LNCaP clone FGC (cell line): ENCODE data around the gene DNAAF9.

Source experiments
- DNase-seq: peaks from one replicate; pipeline ENCODE4 v3.0.0-alpha.2; 2011; ENCODE audit warnings: low read depth
- H3K4me3 ChIP-seq: 2 replicates; pipeline ENCODE4 v1.5.1; 2011; ENCODE audit warnings: mild to moderate bottlenecking, low read depth, low read length, control low read depth
- TF ChIP-seq, protein P1 (sequence below): IDR thresholded peaks from 2 replicates; pipeline ENCODE4 v1.5.1; 2012; ENCODE audit warnings: mild to moderate bottlenecking; ENCODE audit not compliant: control insufficient read depth, insufficient read depth; ENCODE audit errors: extremely low read depth

DNAAF9 gene

DNA sequence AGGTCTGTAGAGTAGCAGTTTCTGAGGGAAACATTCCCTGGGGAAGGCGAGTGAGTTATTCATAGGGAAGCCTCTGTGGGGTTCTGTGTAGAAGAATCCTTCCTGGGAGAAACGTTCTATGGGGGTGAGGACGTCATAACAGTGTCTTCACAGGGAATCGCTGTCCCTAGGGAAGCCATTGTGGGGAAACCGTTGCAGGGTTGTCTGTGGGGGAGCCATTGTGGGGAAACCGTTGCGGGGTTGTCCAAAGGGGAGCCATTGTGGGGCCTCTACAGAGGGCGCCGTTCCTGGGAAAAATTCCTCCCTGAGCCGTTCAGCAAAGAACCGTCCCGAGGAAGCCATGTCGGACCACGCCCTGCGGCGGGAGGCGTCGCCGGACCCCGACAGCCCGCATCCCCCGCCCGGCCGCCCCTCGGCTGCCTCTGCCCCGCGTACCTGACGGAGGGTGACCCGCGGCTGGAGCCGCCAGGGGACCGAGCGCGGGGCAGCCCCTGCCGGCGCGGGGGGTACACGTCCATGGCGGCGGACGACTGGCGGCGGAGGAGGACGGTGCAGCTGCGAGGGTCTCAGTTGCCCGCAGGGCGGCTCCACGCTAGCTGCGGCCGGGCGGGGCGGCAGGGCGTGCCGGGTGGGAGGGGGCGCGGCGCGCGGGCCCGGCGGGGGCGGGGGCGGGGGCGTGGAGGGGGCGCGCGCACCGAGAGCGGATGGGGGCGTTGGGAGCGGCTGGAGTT lies at the start of gene DNAAF9:
Gene DNAAF9 (minus strand): TSS at position 630 of the 731 bp plus-strand sequence. CDS start 112 bp downstream, at position 518.
- H3K4me3 ChIP-seq = peak within 1 kb of the TSS; percentile 75

DNA sequence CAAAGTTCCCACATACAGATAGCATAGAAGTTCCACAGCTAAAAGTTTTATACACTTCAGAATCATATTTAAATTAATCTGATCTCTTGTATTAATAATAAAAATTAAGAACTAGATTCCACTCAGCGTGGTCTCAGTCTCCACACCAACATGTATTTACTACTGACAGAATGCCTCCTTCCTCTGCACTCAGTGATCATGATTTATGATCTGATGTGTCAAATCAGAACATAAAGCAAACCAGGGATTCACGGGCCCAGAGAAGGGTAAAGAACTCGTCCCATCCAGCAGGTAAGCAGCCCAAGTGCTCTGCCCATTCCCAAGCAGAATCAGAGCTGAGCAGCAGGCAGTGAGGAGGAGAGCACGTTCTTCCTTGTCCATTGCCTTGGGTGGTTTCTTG lies 49.2 kb upstream of the DNAAF9 start:
- no peak overlapping the region for H3K4me3 ChIP-seq
- no peak for DNase-seq
- TF ChIP-seq, protein P1, sequence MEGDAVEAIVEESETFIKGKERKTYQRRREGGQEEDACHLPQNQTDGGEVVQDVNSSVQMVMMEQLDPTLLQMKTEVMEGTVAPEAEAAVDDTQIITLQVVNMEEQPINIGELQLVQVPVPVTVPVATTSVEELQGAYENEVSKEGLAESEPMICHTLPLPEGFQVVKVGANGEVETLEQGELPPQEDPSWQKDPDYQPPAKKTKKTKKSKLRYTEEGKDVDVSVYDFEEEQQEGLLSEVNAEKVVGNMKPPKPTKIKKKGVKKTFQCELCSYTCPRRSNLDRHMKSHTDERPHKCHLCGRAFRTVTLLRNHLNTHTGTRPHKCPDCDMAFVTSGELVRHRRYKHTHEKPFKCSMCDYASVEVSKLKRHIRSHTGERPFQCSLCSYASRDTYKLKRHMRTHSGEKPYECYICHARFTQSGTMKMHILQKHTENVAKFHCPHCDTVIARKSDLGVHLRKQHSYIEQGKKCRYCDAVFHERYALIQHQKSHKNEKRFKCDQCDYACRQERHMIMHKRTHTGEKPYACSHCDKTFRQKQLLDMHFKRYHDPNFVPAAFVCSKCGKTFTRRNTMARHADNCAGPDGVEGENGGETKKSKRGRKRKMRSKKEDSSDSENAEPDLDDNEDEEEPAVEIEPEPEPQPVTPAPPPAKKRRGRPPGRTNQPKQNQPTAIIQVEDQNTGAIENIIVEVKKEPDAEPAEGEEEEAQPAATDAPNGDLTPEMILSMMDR = no peak

More for the DNA sequence above, at the start of gene DNAAF9:
- DNase-seq = no peak
- TF ChIP-seq, protein P1 = peak; percentile 35

DNA sequence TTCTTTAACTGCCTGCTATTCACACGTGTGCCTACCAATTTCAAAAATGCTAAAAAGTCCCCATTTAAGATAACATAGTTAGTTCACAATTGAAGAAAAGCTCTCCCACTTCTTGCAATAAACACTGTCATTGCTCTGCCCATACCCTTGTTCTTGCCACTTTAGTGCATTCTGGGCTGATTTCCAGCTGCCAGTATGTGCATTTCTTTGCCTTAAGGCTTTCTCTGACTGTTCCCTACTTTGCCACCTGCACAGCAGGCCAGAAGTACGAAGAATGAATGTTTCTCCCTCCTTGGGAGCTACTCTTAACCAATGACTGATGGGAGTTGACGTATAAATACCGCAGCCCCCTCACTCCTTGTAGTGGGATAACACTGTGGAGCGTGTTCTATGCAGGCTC lies 47.4 kb upstream of the DNAAF9 start:
- H3K4me3 ChIP-seq = no peak overlapping the region
- TF ChIP-seq, protein P1 = no peak
- no peak for DNase-seq

DNA sequence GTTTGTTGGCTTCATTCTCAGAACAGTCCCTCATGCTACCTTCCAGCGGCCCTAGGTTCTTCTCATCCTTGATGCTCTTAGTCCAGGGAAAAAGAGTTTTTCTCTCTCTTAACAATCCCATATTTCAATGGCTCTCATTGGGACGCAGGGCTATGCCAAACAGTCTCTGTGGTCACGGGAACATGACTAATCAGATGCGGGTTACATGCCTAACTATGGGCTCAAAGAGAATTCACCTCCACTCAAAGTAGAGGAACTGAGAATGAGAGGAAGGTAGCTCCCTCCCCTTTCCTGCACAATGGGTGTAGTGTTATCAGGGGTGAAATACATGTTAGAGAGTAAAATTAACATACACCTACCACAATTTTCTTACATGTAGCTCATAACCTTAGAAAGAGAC lies 45.2 kb upstream of the DNAAF9 start:
- no peak overlapping the region for H3K4me3 ChIP-seq
- TF ChIP-seq, protein P1 = no peak
- no peak for DNase-seq

DNA sequence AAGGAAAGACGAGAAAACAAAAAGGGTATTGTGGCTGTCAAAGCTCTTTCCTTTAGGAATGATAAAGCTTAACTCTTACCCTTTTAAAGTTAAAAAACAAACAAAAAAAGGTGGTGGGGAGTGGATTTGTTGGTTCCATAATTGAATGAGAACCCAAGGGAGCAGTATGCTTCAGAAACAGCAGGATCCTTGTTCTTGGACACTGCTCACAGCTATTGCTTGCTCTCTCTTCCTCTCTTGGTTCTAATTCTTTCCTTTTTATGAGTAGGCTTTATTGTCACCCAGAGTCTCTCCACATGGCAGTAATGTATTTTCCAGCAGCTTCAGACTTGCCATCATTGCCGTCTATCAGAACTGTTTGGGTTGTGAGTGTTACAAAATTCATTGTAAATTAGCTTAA lies 44.7 kb upstream of the DNAAF9 start:
- H3K4me3 ChIP-seq = no peak overlapping the region
- TF ChIP-seq, protein P1 = no peak
- DNase-seq = no peak

DNA sequence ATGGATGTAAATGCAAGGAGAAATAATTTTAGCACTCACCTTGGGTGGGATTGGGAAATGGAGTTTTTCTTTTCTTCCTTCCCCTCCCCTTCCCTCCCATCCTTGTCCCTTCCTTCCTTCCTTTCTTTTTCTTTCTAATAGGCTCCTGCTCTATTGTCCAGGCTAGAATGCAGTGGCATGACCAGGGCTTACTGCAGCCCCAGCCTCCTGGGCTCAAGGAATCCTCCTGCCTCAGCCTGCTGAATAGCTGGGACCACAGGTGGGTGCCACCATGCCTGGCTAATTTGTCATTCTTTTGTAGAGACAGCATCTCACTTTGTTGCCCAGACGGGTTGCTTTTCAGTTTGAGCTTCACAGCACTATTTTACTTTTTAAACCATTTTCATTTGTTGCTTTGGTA lies 41.9 kb upstream of the DNAAF9 start:
- H3K4me3 ChIP-seq = no peak overlapping the region
- TF ChIP-seq, protein P1 = no peak
- no peak for DNase-seq

DNA sequence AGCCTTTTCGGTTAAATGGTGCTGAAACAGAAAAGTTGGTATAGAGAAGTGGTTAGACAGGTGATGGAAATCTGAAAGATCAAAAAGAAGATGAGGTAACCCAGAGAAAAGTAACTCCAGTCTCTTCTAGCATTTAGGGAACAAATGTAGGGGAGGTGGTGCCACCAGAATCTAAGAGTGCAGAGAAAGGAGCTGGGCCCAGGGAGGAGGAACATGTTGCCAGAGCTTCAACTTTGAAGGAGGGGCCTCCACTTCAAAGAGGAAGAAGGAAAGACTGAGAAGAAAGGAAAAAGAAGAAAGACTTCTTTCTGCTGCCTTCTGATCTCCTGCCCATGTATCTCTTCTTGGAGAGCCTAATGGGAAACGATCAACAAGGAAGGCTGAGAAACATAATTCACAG lies 39.9 kb upstream of the DNAAF9 start:
- no peak for DNase-seq
- TF ChIP-seq, protein P1 = no peak

More for the DNA sequence above, 39.9 kb upstream of the DNAAF9 start:
- H3K4me3 ChIP-seq = no peak overlapping the region
